H1 (cell line): ENCODE results near the gene ADSS1. TPM values are rescaled to one million over a fixed set of nuclear protein-coding genes. Genes with fewer than 3 reads are reported as not detected.

ENCODE experiments used
- BCL11A ChIP-seq, 2 experiments: IDR thresholded peaks; one replicate each; pipeline ENCODE4 v1.6.1; 2011; ENCODE audit warnings: low read depth in 2 of 2, low read length in 2 of 2, mild to moderate bottlenecking in 2 of 2
- CREB1 ChIP-seq: IDR thresholded peaks from 2 replicates; pipeline ENCODE4 v1.6.1; 2012; ENCODE audit warnings: inconsistent platforms
- EGR1 ChIP-seq: IDR thresholded peaks from 2 replicates; pipeline ENCODE4 v1.6.1; 2011; ENCODE audit warnings: low read depth, low read length, borderline replicate concordance
- EP300 ChIP-seq, 2 experiments: IDR thresholded peaks; 1 replicate in 1 of 2; 2 replicates in 1 of 2; pipeline ENCODE4 v1.6.1; 2011 to 2012; ENCODE audit warnings: low read depth in 2 of 2, low read length in 2 of 2, mild to moderate bottlenecking in 2 of 2, borderline replicate concordance in 1 of 2, inconsistent platforms in 1 of 2, moderate library complexity in 1 of 2
- FOSL1 ChIP-seq: IDR thresholded peaks from 2 replicates; pipeline ENCODE4 v1.6.1; 2011; ENCODE audit warnings: mild to moderate bottlenecking, low read depth, low read length, moderate library complexity; ENCODE audit not compliant: insufficient read depth
- JUND ChIP-seq: IDR thresholded peaks from 2 replicates; pipeline ENCODE4 v1.6.1; 2011; ENCODE audit warnings: mild to moderate bottlenecking, improper control_type of control experiment, low read length
- PHF8 ChIP-seq: fragments of 200-600 bp; sonication (generic); conservative IDR thresholded peaks from 2 replicates; pipeline ENCODE4 v1.7.1; 2012; ENCODE audit warnings: low read depth, mild to moderate bottlenecking, inconsistent platforms, low read length, moderate library complexity
- POLR2AphosphoS5 ChIP-seq: IDR thresholded peaks from 2 replicates; pipeline ENCODE4 v1.6.1; 2011; ENCODE audit warnings: low read depth, low read length
- RAD21 ChIP-seq, 2 experiments: IDR thresholded peaks in 1 of 2; conservative IDR thresholded peaks in 1 of 2; 2 replicates each; pipeline ENCODE4 v1.6.1; 2011; ENCODE audit warnings: low read depth in 2 of 2, low read length in 2 of 2, improper control_type of control experiment in 1 of 2, inconsistent platforms in 1 of 2, mild to moderate bottlenecking in 1 of 2, moderate library complexity in 1 of 2
- RBBP5 ChIP-seq: IDR thresholded peaks from 2 replicates; pipeline ENCODE4 v1.7.1; 2012; ENCODE audit warnings: low read depth, mild to moderate bottlenecking, inconsistent platforms, low read length, moderate library complexity, borderline replicate concordance
- SAP30 ChIP-seq: fragments of 300-600 bp; sonication (generic); IDR thresholded peaks from 2 replicates; pipeline ENCODE4 v1.7.1; 2012; ENCODE audit warnings: low read length, moderate library complexity, mild to moderate bottlenecking, inconsistent platforms; ENCODE audit not compliant: insufficient read depth, insufficient replicate concordance
- polyA plus RNA-seq, 7 experiments: library from polyadenylated mRNA; depleted of rRNA in 3 of 7; stranded (reverse) in 5 of 7; unstranded in 2 of 7; fragments of >200 nt in 5 of 7; fragments of 200-250 nt in 2 of 7; gene quantifications; 1 replicate in 5 of 7; 2 replicates in 1 of 7; 4 replicates in 1 of 7; pipeline versions ENCODE4 v1.2.1 to v1.2.3, GENCODE V29; 2011 to 2013; ENCODE audit warnings: missing spikeins in 2 of 7, mixed read lengths in 2 of 7
- total RNA-seq: library from RNA; stranded (reverse); fragmentation: NEBNext Ultra II Directional; extraction: Animal tissue kit (Norgen Biotek cat#: 25700); gene quantifications from 2 replicates; pipeline ENCODE4 v1.2.1, GENCODE V29; 2021

Gene ADSS1
- total and polyA plus RNA-seq, 2 of the 8 experiments (the other 6 are each of a cell fraction or from before 2014, with no cell fraction given) = 7.1 to 7.9 TPM

DNA sequence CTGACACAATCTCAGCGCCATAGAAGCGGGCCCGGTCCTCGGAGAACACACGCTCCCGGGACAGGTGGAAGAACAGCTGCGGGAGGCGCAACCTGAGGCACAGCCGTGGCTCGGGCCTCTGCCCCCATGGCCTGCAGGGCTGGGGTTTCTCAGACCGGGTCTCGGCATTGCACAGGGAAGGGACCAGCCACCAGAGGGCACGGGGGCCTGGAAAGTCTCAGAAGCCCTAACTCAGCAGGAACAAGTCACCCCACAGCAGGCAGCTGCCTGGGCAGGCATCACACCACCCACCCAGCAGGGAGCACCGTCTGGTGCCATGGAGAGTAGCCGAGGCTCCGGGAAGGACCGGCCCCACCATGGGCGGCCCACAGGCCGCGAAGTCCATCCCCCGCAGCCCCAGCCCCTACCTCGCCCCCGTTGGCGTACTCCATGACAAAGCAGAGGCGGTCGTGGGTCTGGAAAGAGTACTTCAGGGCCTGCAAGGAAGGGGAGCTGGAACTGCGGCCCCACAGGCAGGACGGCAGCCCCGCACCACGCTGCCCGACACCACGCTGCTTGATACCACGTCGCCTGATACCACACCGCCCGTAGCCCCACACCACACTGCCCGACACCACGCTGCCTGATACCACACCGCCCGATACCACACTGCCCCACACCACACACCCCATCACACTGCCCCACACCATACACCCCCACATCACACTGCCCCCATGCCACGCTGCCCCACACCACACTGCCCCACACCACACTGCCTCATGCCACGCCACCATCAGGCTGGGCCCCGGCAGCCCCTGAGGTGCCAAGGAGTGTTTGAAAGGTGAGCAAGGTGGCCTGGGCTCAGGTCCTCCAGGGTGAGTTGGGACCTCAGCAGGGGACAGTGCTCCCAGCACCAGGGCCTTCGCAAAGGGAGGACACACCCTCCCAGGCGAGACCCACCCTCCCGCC, 49.8 kb downstream of the ADSS1 start (continued):
- TF ChIP-seq EP300 (IDR thresholded peaks at IDR 0.05; ENCODE audit: borderline replicate concordance in 1 of 2, low read depth in 2 of 2, low read length in 2 of 2) = no peak
- TF ChIP-seq RAD21 (IDR thresholded peaks at IDR 0.05 in 1 of 2, conservative IDR thresholded peaks at IDR 0.05 in 1 of 2; ENCODE audit: low read depth in 2 of 2, low read length in 2 of 2) = peak in 1 of 2 experiments; percentile 26; a peak in 1 of 4 replicates
- 0 out of 2 replicates have a peak, but pooled peaks have one; percentile 15 for TF ChIP-seq POLR2AphosphoS5
- no peak for TF ChIP-seq RBBP5
- no peak for TF ChIP-seq CREB1
- TF ChIP-seq PHF8 = no peak
- TF ChIP-seq BCL11A (IDR thresholded peaks at IDR 0.05; ENCODE audit: low read depth in 2 of 2, low read length in 2 of 2) = no peak
- TF ChIP-seq JUND = no peak
- 0 out of 2 replicates have a peak, but pooled peaks have one; percentile 36 for TF ChIP-seq EGR1
- no peak for TF ChIP-seq FOSL1
- TF ChIP-seq SAP30 = no peak
